H9 (cell line): ENCODE results near the gene SMPD4. TPM values are rescaled to one million over a fixed set of nuclear protein-coding genes. Genes with fewer than 3 reads are reported as not detected.
A peak's percentile ranks its signal among the peaks of the same experiment; 100 is the strongest.
"Not testable (repeated sequence)": the region's sequence is repeated elsewhere in the genome, so short reads cannot be mapped to it uniquely, and the experiment has no call there.

Source experiments
- DNase-seq: peaks from one replicate; pipeline ENCODE4 v3.0.0-alpha.2; 2017
- H2AFZ ChIP-seq: one replicate; pipeline ENCODE4 v1.6.1; 2013; ENCODE audit warnings: mild to moderate bottlenecking, low read length, control low read depth, moderate library complexity
- H2AK5ac ChIP-seq: 2 replicates; pipeline ENCODE4 v1.6.1; 2013; ENCODE audit warnings: low read length, control low read depth, mixed read lengths; ENCODE audit not compliant: insufficient read length
- H2BK120ac ChIP-seq: one replicate; pipeline ENCODE4 v1.6.1; 2013; ENCODE audit warnings: low read depth, mild to moderate bottlenecking, low read length, control low read depth, inconsistent platforms; ENCODE audit not compliant: poor library complexity, severe bottlenecking
- H2BK12ac ChIP-seq: 2 replicates; pipeline ENCODE4 v1.6.1; 2013; ENCODE audit warnings: low read length, control low read depth, mixed read lengths, low read depth; ENCODE audit not compliant: insufficient read length
- H2BK15ac ChIP-seq: 2 replicates; pipeline ENCODE4 v1.6.1; 2013; ENCODE audit warnings: low read depth, low read length, control low read depth
- H2BK20ac ChIP-seq: one replicate; pipeline ENCODE4 v1.6.1; 2013; ENCODE audit warnings: low read depth, mild to moderate bottlenecking, low read length, control low read depth, inconsistent platforms; ENCODE audit not compliant: poor library complexity, severe bottlenecking
- H2BK5ac ChIP-seq: 2 replicates; pipeline ENCODE4 v1.6.1; 2013; ENCODE audit warnings: low read length, control low read depth, mixed read lengths; ENCODE audit not compliant: insufficient read length
- H3K14ac ChIP-seq: 2 replicates; pipeline ENCODE4 v1.6.1; 2013; ENCODE audit warnings: low read length, control low read depth; ENCODE audit not compliant: insufficient read depth
- H3K18ac ChIP-seq: 2 replicates; pipeline ENCODE4 v1.6.1; 2013; ENCODE audit warnings: low read depth, mild to moderate bottlenecking, mixed read lengths, low read length, control low read depth; ENCODE audit not compliant: insufficient read length
- H3K23ac ChIP-seq: 2 replicates; pipeline ENCODE4 v1.6.1; 2013; ENCODE audit warnings: low read length, control low read depth, mixed read lengths, low read depth; ENCODE audit not compliant: insufficient read length
- H3K23me2 ChIP-seq: 2 replicates; pipeline ENCODE4 v1.6.1; 2013; ENCODE audit warnings: low read depth, mild to moderate bottlenecking, mixed read lengths, low read length, control low read depth; ENCODE audit not compliant: insufficient read length, poor library complexity, severe bottlenecking
- H3K27ac ChIP-seq: 2 replicates; pipeline ENCODE4 v1.5.1; 2013; ENCODE audit warnings: low read length, control low read depth, mixed read lengths, low read depth; ENCODE audit not compliant: insufficient read length
- H3K27me3 ChIP-seq: 2 replicates; pipeline ENCODE4 v1.6.1; 2013; ENCODE audit warnings: low read length, control low read depth, inconsistent platforms; ENCODE audit not compliant: insufficient read depth
- H3K4ac ChIP-seq: 2 replicates; pipeline ENCODE4 v1.6.1; 2013; ENCODE audit warnings: low read depth, mild to moderate bottlenecking, control low read depth, inconsistent platforms, low read length, moderate library complexity
- H3K4me1 ChIP-seq: 2 replicates; pipeline ENCODE4 v1.6.1; 2013; ENCODE audit warnings: low read length, control low read depth, inconsistent platforms; ENCODE audit not compliant: insufficient read depth
- H3K4me2 ChIP-seq: 2 replicates; pipeline ENCODE4 v1.6.1; 2013; ENCODE audit warnings: low read length, control low read depth, mixed read lengths; ENCODE audit not compliant: insufficient read length, insufficient read depth
- H3K56ac ChIP-seq: 2 replicates; pipeline ENCODE4 v1.6.1; 2013; ENCODE audit warnings: low read depth, mild to moderate bottlenecking, mixed read lengths, low read length, control low read depth; ENCODE audit not compliant: insufficient read length
- H3K79me1 ChIP-seq: 2 replicates; pipeline ENCODE4 v1.6.1; 2013; ENCODE audit warnings: low read depth, mild to moderate bottlenecking, moderate library complexity, low read length, control low read depth, inconsistent platforms; ENCODE audit not compliant: insufficient read depth, poor library complexity, severe bottlenecking
- H3K79me2 ChIP-seq: 2 replicates; pipeline ENCODE4 v1.6.1; 2013; ENCODE audit warnings: low read length, control low read depth, inconsistent platforms; ENCODE audit not compliant: insufficient read depth
- H3K9ac ChIP-seq: 2 replicates; pipeline ENCODE4 v1.6.1; 2013; ENCODE audit warnings: low read length, control low read depth, mixed read lengths; ENCODE audit not compliant: insufficient read length; ENCODE audit errors: extremely low read depth
- H3K9me3 ChIP-seq: one replicate; pipeline ENCODE4 v1.6.1; 2013; ENCODE audit warnings: low read depth, low read length, inconsistent platforms; ENCODE audit not compliant: control insufficient read depth
- H3T11ph ChIP-seq: one replicate; pipeline ENCODE4 v1.6.1; 2013; ENCODE audit warnings: mild to moderate bottlenecking, low read length, control low read depth, inconsistent platforms
- H4K20me1 ChIP-seq: one replicate; pipeline ENCODE4 v1.6.1; 2013; ENCODE audit not compliant: control insufficient read depth, insufficient read length, insufficient read depth
- H4K5ac ChIP-seq: 2 replicates; pipeline ENCODE4 v1.6.1; 2013; ENCODE audit warnings: low read depth, mild to moderate bottlenecking, mixed read lengths, low read length, control low read depth; ENCODE audit not compliant: insufficient read length
- H4K8ac ChIP-seq: replicated peaks from 2 replicates; pipeline ENCODE4 v1.6.1; 2013; ENCODE audit warnings: low read length, control low read depth, mixed read lengths, low read depth; ENCODE audit not compliant: insufficient read length
- H4K91ac ChIP-seq: 2 replicates; pipeline ENCODE4 v1.6.1; 2013; ENCODE audit warnings: low read depth, mild to moderate bottlenecking, moderate library complexity, mixed read lengths, low read length, control low read depth; ENCODE audit not compliant: insufficient read length
- H3K27ac Mint-ChIP-seq, 3 experiments: 2 replicates in 2 of 3; 3 replicates in 1 of 3; pipeline ENCODE4 v1.8.0; 2020 to 2021; ENCODE audit warnings: mixed read lengths in 3 of 3, mild to moderate bottlenecking in 1 of 3, moderate library complexity in 1 of 3
- H3K27me3 Mint-ChIP-seq: 2 replicates; pipeline ENCODE4 v1.8.0; 2021; ENCODE audit warnings: low read depth, mild to moderate bottlenecking, moderate library complexity, mixed read lengths
- H3K36me3 Mint-ChIP-seq, 3 experiments: 2 replicates in 2 of 3; 3 replicates in 1 of 3; pipeline ENCODE4 v1.8.0; 2020 to 2021; ENCODE audit warnings: low read depth in 3 of 3, mixed read lengths in 3 of 3; ENCODE audit not compliant: insufficient read depth in 1 of 3
- H3K4me1 Mint-ChIP-seq, 2 experiments: 2 replicates each; pipeline ENCODE4 v1.8.0; 2020; ENCODE audit warnings: mixed read lengths in 2 of 2
- H3K4me3 Mint-ChIP-seq, 2 experiments: 2 replicates in 1 of 2; 3 replicates in 1 of 2; pipeline ENCODE4 v1.8.0; 2020 to 2021; ENCODE audit warnings: mild to moderate bottlenecking in 2 of 2, mixed read lengths in 2 of 2, moderate library complexity in 1 of 2
- H3K9me3 Mint-ChIP-seq, 2 experiments: 2 replicates in 1 of 2; 3 replicates in 1 of 2; pipeline ENCODE4 v1.8.0; 2020; ENCODE audit warnings: mild to moderate bottlenecking in 2 of 2, mixed read lengths in 2 of 2, moderate library complexity in 1 of 2
- WGBS: extraction: QIAGEN DNeasy Blood & Tissue Kit; methylation state at CpG from one replicate; pipeline ENCODE4 v1.1.7; 2013; ENCODE audit warnings: missing lambda C conversion rate, low lambda C conversion rate, mixed read lengths; ENCODE audit not compliant: insufficient read length; ENCODE audit errors: extremely low coverage; 5-methylcytosine and 5-hydroxymethylcytosine counted together
- total RNA-seq: library from RNA; stranded (reverse); gene quantifications from 2 replicates; pipeline ENCODE4 v1.2.1, GENCODE V29; 2021

SMPD4 gene
- total RNA-seq, 1 experiment from 2014 or later = 105 TPM

DNA sequence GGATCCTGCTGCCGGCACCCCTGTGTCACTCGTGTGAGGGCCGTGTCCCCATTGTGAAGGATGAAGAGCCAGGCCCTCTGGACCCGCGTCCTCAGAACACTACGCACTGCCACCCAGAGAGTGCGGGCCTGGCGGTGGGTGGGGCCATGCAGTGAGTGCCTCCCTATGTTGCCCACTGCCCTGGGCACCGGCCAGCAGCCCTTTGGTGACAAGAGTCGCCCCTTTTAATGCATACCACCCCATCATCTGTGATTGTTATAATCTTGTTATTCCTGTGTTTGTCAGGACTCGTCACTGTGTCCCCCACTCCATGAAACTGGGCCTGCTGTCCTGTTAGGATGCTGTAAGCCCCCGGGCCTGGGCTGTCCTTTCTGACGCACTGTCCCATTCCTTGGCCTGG lies 43.1 kb downstream of the SMPD4 start:
- H3K27me3 ChIP-seq, H2BK12ac ChIP-seq, H3K23me2 ChIP-seq, H3K9me3 Mint-ChIP-seq, H3K23ac ChIP-seq, H3K4me1 ChIP-seq, H2BK20ac ChIP-seq, H3K4me2 ChIP-seq, H4K5ac ChIP-seq, H3K56ac ChIP-seq, H3K9ac ChIP-seq, H4K20me1 ChIP-seq, H3K27me3 Mint-ChIP-seq, H3K18ac ChIP-seq, H3T11ph ChIP-seq, H2AFZ ChIP-seq, H3K9me3 ChIP-seq, H3K36me3 Mint-ChIP-seq, H2BK15ac ChIP-seq, H3K79me1 ChIP-seq, H3K27ac ChIP-seq, H2BK120ac ChIP-seq, H3K4me3 Mint-ChIP-seq, H3K79me2 ChIP-seq, H3K4ac ChIP-seq, H3K4me1 Mint-ChIP-seq, H4K8ac ChIP-seq, H4K91ac ChIP-seq, H3K14ac ChIP-seq, H2AK5ac ChIP-seq, H3K27ac Mint-ChIP-seq, H2BK5ac ChIP-seq: not testable (repeated sequence)
- no CpG with 5 or more reads among the region's 13 CpGs for WGBS
- DNase-seq = peak; percentile 8

DNA sequence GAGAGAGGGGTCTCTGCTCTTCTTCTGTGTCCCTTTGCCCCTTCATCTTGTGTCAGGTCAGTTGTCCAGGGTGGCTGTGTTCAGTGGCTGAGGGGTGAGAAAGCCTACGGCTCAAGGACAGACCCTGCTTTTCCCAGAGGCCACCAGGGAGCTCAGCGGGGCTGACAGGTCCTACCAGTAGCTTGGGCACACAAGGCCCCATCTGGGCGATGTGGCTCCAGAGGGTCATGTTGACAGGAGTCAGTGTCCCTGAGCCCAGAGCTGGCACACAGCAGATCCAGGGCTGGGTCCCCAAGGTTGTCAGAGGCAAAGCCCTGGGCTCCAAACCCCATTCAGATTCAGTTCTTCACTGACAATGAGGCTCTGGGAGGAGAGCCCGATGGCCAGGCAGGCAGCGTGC lies 44.3 kb downstream of the SMPD4 start:
- not testable (repeated sequence) for H3K56ac ChIP-seq, H3K27me3 ChIP-seq, H3K27me3 Mint-ChIP-seq, H3K79me2 ChIP-seq, H3K9me3 Mint-ChIP-seq, H4K91ac ChIP-seq, H3K4me1 Mint-ChIP-seq, H2BK20ac ChIP-seq, H4K8ac ChIP-seq, H3K4me1 ChIP-seq, H4K5ac ChIP-seq, H3K27ac ChIP-seq, H4K20me1 ChIP-seq, H3K4me3 Mint-ChIP-seq, H3T11ph ChIP-seq, H3K4ac ChIP-seq, H3K79me1 ChIP-seq, H3K23me2 ChIP-seq, H3K36me3 Mint-ChIP-seq, H2AK5ac ChIP-seq, H2BK15ac ChIP-seq, H2BK12ac ChIP-seq, H2AFZ ChIP-seq, H3K27ac Mint-ChIP-seq, H2BK120ac ChIP-seq, H3K4me2 ChIP-seq, H3K9me3 ChIP-seq, H3K23ac ChIP-seq, H3K18ac ChIP-seq, H3K9ac ChIP-seq, H2BK5ac ChIP-seq, H3K14ac ChIP-seq
- WGBS = no CpG with 5 or more reads among the region's 5 CpGs
- DNase-seq = peak; percentile 13
